PC-3 (cell line): ENCODE results near the gene KIN.

ENCODE experiments used
- CTCF ChIP-seq: fragments of 300-600 bp; sonication (generic); conservative IDR thresholded peaks from 2 replicates; pipeline ENCODE4 v1.5.1; 2017; ENCODE audit warnings: antibody characterized with exemption, low read depth, mild to moderate bottlenecking, low read length
- EZH2 ChIP-seq: fragments of 300-600 bp; sonication (generic); IDR thresholded peaks from one replicate; pipeline ENCODE4 v1.6.1; 2017; ENCODE audit warnings: antibody characterized with exemption, mild to moderate bottlenecking, low read length; ENCODE audit not compliant: unreplicated experiment

GRCh38 chr10:7708832-7709231 lies 79.0 kb downstream of the KIN start:
- TF ChIP-seq EZH2 (no peak), CTCF (no peak)
